Transverse colon (tissue), 3 donors: Measurements from ENCODE around the gene NCS1.

Experiments
- EP300 ChIP-seq: sonication (generic); formaldehyde crosslinking; IDR thresholded peaks from one replicate; pipeline ENCODE4 v1.6.1; 2017; ENCODE audit warnings: antibody characterized with exemption, low read depth
- POLR2A ChIP-seq: fragments of 450-650 bp; IDR thresholded peaks from one replicate; pipeline ENCODE4 v1.6.1; 2016; ENCODE audit warnings: antibody characterized with exemption, mild to moderate bottlenecking, moderate library complexity
- TF ChIP-seq, protein P1 (sequence below), 5 experiments: fragments of 200-600 bp in 3 of 5; fragments of 450-650 bp in 2 of 5; sonication (generic) in 3 of 5; IDR thresholded peaks; 1 replicate in 2 of 5; 2 replicates in 3 of 5; pipeline ENCODE4 v1.5.1; 2016 to 2017; ENCODE audit warnings: antibody characterized with exemption in 5 of 5, inconsistent platforms in 3 of 5, mild to moderate bottlenecking in 2 of 5, moderate library complexity in 1 of 5

DNA sequence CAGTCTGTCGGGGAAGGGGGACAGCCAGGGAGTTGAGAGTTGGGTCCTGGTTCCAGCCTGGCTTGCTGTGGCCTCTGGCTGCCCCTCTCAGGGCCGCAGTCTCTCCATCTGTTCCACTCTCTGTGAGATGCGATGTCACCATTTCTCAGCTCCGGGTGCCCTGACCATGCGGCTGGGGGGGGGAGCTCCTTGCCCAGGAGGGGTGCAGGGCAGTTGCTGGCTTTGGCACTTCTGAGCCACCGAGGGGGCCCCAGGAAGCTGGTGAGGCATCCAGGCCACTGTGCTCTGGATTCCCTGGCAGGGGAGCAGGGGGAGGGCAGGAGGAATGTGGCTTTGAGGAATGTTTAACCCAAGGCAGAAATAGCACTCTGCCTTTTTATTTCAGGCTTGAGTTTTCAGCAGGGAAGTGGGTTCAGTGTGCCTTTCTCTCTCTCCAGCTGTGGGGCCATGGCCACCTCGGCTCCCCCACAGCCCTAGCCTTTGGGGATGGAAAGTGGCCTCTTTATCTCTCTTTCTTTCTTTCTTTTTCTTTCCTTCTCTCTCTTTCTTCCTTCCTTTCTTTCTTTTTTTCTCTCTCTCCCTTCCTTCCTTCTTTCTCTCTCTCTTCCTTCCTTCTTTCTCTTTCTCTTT is 11.0 kb downstream of the NCS1 start:
- TF ChIP-seq, protein P1, sequence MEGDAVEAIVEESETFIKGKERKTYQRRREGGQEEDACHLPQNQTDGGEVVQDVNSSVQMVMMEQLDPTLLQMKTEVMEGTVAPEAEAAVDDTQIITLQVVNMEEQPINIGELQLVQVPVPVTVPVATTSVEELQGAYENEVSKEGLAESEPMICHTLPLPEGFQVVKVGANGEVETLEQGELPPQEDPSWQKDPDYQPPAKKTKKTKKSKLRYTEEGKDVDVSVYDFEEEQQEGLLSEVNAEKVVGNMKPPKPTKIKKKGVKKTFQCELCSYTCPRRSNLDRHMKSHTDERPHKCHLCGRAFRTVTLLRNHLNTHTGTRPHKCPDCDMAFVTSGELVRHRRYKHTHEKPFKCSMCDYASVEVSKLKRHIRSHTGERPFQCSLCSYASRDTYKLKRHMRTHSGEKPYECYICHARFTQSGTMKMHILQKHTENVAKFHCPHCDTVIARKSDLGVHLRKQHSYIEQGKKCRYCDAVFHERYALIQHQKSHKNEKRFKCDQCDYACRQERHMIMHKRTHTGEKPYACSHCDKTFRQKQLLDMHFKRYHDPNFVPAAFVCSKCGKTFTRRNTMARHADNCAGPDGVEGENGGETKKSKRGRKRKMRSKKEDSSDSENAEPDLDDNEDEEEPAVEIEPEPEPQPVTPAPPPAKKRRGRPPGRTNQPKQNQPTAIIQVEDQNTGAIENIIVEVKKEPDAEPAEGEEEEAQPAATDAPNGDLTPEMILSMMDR (IDR thresholded peaks at IDR 0.05), result no peak
- TF ChIP-seq POLR2A (no peak), EP300 (no peak)
